GM19468 (cell line): ENCODE data around the gene GLT8D2.

Experiments used
- ATAC-seq: cut with Tn5 transposase; IDR thresholded peaks from one replicate; pipeline ENCODE4 v1.9.1; 2021; ENCODE audit warnings: mild to moderate bottlenecking, moderate library complexity, moderate number of reproducible peaks; ENCODE audit not compliant: unreplicated experiment; ENCODE audit errors: extremely low read depth

GLT8D2 gene

DNA sequence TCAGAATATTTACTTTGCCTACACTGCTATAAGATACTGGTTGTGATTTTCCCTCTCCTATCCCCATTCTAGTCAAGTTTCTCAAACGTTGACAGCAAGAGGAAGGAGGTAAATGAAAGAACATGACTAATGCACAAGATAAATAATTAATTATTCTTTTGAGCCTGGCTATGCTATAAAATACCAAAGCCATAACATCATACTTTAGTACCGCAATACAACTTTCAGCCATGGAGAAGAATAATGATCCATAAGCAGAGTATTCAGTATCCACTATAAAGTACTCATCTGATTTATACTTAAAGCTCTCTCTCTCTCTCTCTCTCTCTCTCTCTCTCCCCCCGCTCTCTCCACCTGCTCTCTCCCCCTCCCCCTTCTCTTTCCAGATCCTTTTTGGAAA is 43.1 kb downstream of the GLT8D2 start:
- no peak for ATAC-seq

DNA sequence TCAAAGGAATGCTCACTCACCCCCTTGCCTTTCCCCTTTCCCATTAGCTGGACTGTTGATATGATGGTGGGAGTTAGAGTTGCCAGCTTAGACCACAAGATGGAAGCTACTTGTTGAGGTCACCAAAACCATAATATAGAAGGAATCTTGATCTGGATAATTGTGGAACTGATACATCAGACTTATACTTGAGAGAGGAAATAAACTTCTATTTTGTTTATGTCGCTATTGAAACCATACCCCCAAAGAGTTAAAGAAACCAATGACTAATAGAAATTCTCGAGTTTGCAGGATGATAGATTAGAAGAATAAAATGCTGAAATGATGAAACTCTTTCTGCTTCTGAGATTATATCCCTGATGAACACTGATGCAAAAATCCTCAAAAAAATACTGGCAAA is 46.4 kb downstream of the GLT8D2 start:
- ATAC-seq = no peak

DNA sequence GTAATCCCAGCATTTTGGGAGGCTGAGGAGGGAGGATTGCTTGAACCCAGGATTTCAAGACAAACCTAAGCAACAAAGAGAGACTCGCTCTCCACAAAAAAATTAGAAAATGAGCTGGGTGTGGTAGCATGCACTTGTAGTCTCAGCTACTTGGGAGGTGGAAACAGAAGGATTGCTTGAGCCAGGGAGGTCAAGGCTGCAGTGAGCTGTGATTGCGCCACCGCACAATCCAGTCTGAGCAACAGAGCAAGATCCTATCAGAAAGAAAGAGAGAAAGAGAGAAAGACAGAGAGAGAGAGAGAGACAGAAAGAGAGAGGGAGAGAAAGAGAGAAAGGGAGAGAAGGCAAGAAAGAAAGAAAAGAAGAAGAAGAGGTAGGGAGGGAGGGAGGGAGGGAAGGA is 47.3 kb downstream of the GLT8D2 start:
- ATAC-seq = no peak

DNA sequence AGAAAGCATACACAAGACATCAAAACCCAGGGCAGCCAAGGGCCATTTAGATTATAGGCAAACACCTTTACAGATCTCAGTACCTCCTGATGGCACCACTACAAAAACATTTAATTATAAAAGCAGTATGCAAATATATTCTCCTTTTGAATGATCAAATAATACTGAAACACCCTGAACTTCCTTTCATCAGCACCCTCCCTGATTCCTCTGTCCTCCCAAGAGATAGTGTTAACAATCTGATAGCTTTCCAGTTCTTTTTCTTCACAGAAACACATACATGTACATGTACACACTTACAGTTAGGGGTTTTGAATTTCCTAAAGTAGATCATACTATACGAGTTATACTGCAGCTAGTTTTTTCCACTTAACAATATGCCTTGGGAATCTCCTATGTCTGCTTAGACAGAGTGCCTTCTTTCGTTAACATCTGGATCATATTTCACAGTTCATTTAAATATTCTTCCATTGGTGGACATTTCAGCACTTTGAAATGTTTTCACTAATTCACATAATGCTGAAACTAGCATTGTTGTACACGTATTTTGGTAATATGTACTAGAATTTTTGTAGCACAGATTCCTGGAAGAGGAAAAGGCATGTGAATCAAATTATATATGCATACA is 49.1 kb downstream of the GLT8D2 start:
- ATAC-seq = no peak

DNA sequence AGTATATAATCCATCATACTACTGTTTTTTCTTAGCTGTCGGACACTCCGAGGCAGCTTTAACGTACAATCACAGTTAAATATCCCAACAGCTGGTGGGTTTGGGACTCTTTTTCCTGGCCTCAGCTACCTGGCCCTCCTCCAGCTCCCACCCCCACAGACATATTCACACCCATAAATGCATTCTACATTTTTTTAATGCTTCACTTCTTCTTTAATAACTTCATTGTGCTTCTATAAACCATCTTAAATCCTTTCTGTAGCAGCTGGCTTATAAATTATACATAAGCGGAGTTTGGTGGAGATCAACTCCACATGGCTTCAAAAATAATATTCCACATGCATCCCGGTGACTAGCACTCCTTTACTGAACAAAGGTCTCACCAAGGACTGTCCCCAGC is 51.0 kb downstream of the GLT8D2 start:
- ATAC-seq = no peak

DNA sequence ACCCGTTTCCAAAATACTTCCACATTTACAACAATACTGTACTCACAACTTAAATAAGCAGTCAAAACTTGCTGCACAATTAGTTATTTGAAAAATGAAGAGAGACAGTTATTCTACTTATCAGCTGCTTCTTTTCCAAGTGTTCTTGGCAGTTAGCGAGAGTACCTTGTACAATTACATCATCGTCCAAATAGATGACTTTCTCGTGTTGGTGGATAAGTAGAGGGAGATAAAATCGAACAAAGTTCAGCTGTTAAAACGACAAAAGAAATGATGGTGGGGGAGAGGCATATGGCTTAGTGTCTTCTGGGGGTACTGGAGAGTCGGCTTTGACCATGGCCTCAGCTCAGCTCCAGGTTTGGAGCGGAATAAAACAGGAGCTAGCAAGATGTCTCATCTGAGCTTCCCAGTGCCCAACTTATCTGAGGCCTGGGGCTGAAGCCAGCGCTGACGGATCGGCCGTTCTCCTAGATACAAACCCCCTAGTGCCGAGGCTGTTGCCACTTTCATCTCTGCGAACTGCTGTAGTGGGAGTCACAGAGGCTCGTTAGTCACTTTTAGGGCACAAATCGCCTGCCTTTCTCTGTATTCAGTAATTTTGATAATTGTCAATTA is 52.6 kb downstream of the GLT8D2 start:
- ATAC-seq = no peak

DNA sequence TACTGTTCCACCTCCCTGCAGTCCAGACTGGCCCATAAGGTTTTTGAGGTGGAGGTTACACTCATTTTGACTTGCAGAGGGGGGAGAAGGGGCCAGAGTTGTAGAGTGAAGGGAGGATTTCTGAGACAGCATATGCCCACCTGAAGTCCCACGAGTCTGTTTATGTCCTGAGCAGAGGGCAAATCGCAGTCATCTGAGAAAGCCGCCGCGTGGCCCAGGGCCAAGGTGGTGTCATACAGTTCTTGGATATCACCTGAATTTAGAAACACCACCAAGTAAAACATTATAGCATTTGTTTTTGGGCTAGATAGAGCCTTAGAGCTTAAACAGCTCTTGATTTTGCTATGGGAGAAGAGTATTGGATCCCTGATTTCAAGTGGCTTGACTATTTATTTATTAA is 53.4 kb downstream of the GLT8D2 start:
- no peak for ATAC-seq

DNA sequence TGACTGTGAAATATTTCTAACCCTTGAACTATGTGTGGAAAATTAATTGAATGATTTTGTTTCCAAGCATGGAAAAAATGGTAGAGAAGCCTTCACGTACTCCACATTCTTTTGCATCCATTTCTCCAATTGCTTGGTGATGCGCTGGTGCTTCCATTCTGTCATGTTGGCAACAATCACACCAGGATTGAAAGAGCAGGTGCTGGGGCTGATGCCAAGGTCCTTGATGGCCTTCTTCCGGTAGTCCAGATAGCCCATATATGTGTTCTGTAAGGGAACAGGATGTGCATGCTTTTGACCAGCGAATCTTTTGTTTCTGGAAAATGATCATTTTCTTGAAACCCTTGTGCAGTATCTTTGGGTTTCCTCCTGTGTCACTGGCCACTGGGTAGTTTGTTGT is 55.8 kb downstream of the GLT8D2 start:
- ATAC-seq = no peak

DNA sequence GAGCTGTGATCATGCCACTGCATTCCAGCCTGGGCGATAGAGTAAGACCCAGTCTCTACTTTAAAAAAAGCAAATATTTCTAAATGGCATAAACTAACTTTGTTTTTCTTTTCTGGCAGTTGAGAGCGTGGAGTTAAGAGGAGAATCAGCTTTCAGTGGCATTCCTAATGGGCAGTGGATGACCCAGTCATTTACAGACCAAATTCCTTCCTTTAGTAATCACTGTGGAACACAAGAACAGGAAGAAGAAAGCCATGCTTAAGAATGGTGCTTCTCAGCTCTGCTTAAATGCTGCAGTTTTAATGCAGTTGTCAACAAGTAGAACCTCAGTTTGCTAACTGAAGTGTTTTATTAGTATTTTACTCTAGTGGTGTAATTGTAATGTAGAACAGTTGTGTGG is 63.2 kb downstream of the GLT8D2 start:
- ATAC-seq = no peak

DNA sequence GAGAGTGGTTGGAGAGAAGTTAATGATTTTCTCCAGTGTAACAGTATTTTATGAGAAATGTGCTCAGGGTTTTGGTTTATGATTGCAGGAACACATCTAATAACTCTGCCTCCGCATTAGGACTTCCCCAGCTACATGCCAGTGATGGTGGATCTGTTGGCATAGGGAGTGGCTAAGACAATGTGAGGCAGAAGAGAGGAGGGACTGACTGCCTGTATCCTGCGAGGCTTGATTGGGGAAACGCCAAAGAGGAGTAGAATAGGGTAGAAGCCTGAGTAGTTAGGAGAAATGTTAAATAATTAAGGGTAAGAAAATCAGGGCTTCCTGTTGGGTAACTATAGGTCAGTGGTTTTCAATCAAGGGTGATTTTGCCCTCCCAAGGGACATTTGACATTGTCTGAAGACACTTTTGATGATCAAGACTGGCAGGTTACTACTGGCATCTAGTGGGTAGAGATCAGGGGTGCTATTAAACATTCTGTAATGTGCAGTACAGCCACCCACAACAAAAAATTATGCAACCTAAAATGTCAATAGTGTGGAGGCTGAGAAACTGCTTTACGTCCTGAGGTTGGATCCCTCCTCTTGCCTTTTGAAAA is 71.5 kb downstream of the GLT8D2 start:
- ATAC-seq = no peak

DNA sequence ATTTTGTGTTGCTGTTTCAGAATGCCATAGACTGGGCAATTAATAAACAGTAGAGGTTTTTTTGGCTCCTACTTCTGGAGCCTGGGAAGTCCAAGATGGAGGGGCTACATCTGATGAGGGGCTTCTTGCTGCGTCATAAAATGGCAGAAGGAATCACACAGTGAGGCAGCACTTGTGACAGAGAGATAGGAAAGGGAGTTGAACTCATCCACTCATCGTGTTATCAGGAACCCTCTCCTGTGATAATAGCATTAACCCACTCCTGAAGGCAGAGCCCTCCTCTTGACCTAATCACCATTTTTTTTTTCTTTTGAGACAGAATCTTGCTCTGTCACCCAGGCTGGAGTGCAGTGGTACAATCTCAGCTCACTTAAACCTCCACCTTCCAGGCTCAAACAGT is 74.6 kb downstream of the GLT8D2 start:
- no peak for ATAC-seq

DNA sequence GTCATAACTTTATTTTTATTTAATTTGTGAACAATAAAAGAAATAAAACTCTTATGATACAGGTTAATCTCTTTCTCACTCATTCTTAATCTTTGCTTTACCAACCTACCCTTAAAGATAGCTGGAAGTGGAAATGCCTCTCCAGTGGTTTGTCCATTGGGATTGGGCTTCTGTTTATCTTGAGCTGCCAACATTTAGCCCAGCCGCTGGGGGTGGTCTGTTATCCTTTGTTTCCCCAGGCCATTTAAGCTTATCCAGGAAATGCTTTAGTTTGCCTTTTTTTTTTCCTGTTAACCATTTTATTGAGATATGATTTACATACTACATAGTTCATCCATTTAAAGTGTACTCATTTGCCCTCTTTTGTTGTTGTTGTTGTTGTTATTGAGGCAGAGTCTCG is 76.1 kb downstream of the GLT8D2 start:
- no peak for ATAC-seq

DNA sequence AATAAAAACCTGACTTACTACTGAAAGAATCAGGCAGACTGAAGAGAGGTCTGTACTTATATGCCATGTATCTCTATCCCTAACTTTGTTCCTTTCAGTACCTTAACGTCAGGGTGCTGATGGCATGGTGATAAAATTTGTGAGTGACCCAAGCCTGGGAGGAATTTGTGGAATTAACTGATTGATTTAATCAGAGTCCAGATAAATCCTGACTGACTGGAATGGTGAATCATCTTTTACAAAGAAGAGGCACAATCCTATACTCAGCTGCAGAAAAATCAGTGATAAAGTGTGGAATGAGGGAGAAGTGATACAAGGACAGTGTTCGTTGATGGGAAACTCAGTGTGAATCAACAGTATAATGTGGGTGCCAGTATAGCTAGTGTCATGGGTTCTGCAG is 80.6 kb downstream of the GLT8D2 start:
- ATAC-seq = no peak

DNA sequence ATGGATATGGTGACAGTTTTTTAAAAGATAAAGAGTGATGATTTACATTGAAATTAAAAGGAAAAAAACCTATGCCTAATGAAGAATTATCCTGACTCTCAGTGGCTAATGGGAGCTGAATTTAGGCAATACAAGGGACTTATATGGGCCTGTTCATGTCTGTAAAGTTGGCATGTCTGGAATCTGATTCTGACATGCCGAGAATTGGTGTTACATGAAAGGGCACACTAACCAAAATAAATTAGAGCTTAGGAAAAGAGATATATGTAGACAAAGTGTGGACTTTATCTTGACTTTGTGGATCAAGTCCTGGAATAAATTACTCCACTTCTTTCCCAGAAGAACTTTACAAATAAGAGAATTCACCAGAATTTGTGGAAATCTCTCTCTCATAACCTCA is 83.3 kb downstream of the GLT8D2 start:
- ATAC-seq = no peak

DNA sequence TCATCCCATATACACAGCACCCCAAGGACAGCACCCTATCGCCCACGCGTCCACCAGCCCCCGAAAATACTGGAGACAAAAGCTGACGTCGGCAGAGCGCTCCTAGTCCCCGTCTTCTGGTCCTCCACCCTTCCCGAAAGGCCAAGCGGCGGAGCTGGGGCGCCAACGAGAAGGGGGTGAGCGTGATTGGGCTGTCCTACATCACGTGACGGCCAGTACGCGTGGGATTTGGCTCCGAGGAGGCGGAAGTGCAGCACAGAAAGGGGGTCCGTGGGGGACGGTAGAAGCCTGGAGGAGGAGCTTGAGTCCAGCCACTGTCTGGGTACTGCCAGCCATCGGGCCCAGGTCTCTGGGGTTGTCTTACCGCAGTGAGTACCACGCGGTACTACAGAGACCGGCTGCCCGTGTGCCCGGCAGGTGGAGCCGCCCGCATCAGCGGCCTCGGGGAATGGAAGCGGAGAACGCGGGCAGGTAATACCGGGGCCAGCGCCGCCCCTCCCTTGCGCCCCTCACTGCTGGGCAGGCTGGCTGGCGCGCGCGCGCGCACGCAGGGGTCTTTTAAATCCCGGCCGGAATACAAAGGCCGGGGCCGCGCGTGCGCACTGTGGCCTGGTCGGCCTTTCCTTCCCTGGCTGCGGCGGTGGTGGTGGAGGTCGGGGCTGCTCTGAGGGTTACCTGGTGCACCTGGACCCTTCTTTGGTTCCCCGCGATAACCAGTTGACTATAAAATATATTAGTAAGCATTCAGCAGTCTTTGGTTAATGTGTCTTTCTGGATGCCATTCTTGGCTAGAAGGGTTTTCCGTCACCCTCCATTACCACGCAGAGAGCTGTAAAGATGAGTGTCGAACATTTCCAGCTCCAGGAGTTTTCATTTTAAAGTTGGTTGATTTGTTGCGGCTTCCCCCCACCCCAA is 84.1 kb downstream of the GLT8D2 start, which contains the start of gene TDG:
Gene TDG (plus strand): TSS at position 283 of the 915 bp plus-strand sequence. CDS start 166 bp downstream, at position 449.
- ATAC-seq = peak; percentile 80

DNA sequence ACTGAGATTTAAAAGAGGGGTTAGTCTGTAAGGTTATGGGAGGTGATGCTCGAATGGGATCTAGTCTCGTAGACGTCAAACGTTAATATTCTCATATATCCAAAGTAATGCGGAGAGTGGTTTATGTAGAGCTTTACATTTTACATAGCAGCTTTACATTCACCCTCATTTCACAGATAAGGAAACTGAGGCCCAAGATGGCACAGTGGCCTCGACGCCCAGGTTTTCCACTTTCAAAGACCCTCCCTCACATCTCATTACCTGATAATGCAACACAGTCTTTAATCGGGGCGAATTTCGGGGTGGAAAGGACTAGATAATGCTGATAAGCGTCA is 84.8 kb downstream of the GLT8D2 start:
- ATAC-seq = no peak

DNA sequence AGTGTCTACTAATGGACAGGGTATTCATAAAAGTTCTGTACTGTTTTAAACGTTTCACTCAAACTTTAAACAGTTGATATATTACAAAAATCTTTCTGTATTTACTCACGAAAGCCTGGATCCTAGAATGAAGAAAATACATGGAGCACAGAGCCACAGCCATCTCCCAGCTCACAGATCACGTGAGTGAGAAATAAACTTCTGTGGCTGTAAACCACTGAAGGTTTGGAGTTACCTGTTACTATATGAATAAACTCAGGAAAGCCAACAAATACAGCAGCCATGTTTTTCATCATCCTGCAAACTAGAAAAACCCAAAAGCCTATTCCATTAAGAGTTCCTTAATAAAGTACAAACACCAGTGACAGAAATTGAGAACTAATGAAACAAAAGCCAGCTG is 85.2 kb downstream of the GLT8D2 start:
- ATAC-seq = no peak

DNA sequence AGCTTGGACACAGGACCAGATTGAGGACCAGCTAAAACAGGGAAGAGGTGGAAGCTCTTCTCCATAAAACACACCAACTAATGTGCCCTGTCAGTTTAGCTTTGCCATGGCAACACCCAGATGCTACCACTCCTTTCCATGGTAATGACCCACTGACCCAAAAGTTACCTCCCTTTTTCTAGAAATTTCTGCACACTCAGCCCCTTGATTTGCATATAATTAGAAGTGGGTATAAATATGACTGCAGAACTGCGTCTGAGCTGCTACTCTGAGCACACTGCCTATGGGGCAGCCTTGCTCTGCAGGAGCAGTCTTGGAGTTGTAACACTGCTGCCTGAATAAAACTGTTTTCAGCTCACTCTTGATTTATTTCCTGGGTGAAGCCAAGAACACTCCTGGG is 87.5 kb downstream of the GLT8D2 start:
- no peak for ATAC-seq

DNA sequence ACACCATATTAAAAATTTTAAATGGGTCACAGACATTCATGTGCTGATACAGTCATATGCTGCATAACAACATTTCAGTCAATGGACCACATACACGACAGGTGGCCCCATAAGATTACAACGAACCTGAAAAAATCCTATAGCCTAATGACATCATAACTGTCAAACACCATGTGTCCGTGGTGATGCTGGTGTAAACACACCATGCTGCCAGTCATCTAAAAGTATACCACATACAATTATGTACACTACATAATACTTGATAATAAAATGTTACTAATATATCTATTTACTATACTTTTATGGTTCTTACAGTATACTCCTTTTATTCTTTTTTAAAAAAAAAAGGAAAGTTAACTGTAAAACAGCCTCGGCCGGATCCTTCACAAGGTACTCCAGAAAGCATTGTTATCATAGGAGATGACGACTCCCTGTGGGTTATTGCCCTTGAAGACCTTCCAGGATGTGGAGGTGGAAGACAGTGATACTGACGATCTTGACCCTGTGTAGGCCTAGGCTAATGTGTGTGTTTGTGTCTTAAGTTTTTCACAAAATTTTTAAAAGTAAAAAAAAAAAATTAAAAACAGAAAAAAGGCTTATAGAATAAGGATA is 89.3 kb downstream of the GLT8D2 start:
- ATAC-seq = no peak

DNA sequence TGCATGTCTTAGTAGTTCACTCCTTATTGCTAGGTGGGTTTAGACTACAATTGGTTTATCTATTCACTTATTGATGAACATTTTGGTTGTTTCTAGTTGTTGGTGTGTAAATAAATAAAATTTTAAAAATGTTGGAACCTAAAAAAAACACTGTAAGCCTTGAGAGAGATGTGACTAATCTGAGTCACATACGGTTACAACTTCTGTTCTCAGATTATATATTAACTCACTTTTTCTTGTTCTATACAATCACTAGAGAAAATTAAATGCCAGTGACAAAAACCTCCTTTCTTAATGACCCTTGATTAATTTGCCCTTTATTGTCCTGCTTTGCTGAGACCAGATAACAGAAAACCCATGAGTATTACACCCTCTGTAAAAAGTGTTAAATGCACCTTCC is 91.4 kb downstream of the GLT8D2 start:
- no peak for ATAC-seq
